ENCODE data around the gene ADAM22. TPM values are rescaled to one million over a fixed set of nuclear protein-coding genes. Genes with fewer than 3 reads are reported as not detected.
"Not testable (repeated sequence)": the region's sequence is repeated elsewhere in the genome, so short reads cannot be mapped to it uniquely, and the experiment has no call there.

The ADAM22 gene, protein sequence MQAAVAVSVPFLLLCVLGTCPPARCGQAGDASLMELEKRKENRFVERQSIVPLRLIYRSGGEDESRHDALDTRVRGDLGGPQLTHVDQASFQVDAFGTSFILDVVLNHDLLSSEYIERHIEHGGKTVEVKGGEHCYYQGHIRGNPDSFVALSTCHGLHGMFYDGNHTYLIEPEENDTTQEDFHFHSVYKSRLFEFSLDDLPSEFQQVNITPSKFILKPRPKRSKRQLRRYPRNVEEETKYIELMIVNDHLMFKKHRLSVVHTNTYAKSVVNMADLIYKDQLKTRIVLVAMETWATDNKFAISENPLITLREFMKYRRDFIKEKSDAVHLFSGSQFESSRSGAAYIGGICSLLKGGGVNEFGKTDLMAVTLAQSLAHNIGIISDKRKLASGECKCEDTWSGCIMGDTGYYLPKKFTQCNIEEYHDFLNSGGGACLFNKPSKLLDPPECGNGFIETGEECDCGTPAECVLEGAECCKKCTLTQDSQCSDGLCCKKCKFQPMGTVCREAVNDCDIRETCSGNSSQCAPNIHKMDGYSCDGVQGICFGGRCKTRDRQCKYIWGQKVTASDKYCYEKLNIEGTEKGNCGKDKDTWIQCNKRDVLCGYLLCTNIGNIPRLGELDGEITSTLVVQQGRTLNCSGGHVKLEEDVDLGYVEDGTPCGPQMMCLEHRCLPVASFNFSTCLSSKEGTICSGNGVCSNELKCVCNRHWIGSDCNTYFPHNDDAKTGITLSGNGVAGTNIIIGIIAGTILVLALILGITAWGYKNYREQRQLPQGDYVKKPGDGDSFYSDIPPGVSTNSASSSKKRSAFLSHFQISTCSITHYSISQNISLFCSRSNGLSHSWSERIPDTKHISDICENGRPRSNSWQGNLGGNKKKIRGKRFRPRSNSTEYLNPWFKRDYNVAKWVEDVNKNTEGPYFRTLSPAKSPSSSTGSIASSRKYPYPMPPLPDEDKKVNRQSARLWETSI
- total RNA-seq: 1 to 10 TPM; 2.3 to 3.5 TPM

- DNase-seq: peak; percentile 91
- Mint-ChIP-seq H3K27ac (peak within 1 kb of the TSS; percentile 69), H3K4me3 (peak within 1 kb of the TSS; percentile 87), H3K27me3 (peaks cover 4% of the 10 kb centered on the region), H3K9me3 (no peaks in the 10 kb centered on the region), H3K4me1 (peaks cover 13% of the 10 kb centered on the region), H3K36me3 (peaks cover 8% of the 10 kb centered on the region)
Observed at GRCh38 chr7:87933953-87934698, at the start of gene ADAM22. TSS of gene ADAM22 (plus strand) at chr7:87934251. CDS start at chr7:87934466, 215 bp downstream.

GRCh38 chr7:87885018-87885417 is 49.0 kb upstream of the ADAM22 start:
- H3K4me1 Mint-ChIP-seq: peaks cover 18% of the 10 kb centered on the region
- H3K36me3 Mint-ChIP-seq: peaks cover 30% of the 10 kb centered on the region
- no peak overlapping the region for H3K27ac Mint-ChIP-seq
- no peak overlapping the region for H3K4me3 Mint-ChIP-seq
- H3K27me3 Mint-ChIP-seq: no peaks in the 10 kb centered on the region
- no peaks in the 10 kb centered on the region for H3K9me3 Mint-ChIP-seq
- DNase-seq: no peak

DNA sequence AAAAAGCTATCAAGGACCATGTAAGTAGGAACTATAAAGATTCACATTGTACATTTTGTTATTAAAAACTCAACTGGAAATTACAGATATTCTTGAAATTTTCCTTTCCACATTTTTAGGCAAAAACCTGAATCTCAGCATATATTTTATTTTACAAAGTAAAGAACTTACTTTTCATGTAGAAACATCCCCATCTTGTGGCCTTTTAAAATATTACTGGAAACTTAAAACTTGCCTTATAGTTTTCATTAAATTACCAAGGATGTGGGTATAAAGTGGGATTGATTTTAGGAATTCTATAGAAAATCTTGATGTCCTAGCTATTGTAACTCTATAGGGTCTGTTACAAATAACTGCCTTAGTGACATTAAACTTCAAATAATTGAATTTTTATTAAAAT is 47.2 kb upstream of the ADAM22 start:
- H3K4me1 Mint-ChIP-seq: peaks cover 8% of the 10 kb centered on the region
- H3K36me3 Mint-ChIP-seq: peaks cover 26% of the 10 kb centered on the region
- no peak overlapping the region for H3K4me3 Mint-ChIP-seq
- no peaks in the 10 kb centered on the region for H3K9me3 Mint-ChIP-seq
- no peak overlapping the region for H3K27ac Mint-ChIP-seq
- DNase-seq: no peak
- H3K27me3 Mint-ChIP-seq: no peaks in the 10 kb centered on the region

GRCh38 chr7:87895363-87895762 is 38.7 kb upstream of the ADAM22 start:
- no peak overlapping the region for H3K4me3 Mint-ChIP-seq
- no peaks in the 10 kb centered on the region for H3K27me3 Mint-ChIP-seq
- DNase-seq: no peak
- peaks cover 5% of the 10 kb centered on the region for H3K4me1 Mint-ChIP-seq
- H3K36me3 Mint-ChIP-seq: peaks cover 22% of the 10 kb centered on the region
- no peak overlapping the region for H3K27ac Mint-ChIP-seq
- no peaks in the 10 kb centered on the region for H3K9me3 Mint-ChIP-seq

GRCh38 chr7:87899255-87899654 is 34.8 kb upstream of the ADAM22 start:
- Mint-ChIP-seq H3K9me3 (no peaks in the 10 kb centered on the region), H3K27ac (no peak overlapping the region), H3K4me3 (no peak overlapping the region), H3K27me3 (no peaks in the 10 kb centered on the region), H3K36me3 (peaks cover 24% of the 10 kb centered on the region), H3K4me1 (peaks cover 5% of the 10 kb centered on the region)
- DNase-seq: no peak

DNA sequence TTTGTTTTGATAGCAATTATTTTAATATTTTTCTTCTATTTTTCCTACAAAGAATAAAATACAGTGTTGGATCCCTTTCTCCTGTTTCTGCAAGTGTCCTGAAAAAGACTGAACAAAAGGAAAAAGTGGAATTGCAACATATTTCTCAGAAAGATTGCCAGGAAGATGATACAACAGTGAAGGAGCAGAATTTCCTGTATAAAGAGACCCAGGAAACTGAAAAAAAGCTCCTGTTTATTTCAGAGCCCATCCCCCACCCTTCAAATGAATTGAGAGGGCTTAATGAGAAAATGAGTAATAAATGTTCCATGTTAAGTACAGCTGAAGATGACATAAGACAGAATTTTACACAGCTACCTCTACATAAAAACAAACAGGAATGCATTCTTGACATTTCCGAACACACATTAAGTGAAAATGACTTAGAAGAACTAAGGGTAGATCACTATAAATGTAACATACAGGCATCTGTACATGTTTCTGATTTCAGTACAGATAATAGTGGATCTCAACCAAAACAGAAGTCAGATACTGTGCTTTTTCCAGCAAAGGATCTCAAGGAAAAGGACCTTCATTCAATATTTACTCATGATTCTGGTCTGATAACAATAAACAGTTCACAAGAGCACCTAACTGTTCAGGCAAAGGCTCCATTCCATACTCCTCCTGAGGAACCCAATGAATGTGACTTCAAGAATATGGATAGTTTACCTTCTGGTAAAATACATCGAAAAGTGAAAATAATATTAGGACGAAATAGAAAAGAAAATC is 26.7 kb upstream of the ADAM22 start:
- H3K27me3 Mint-ChIP-seq, H3K4me3 Mint-ChIP-seq, H3K27ac Mint-ChIP-seq, DNase-seq, H3K4me1 Mint-ChIP-seq, H3K9me3 Mint-ChIP-seq: not testable (repeated sequence)
- H3K36me3 Mint-ChIP-seq: peaks cover 17% of the 10 kb centered on the region

DNA sequence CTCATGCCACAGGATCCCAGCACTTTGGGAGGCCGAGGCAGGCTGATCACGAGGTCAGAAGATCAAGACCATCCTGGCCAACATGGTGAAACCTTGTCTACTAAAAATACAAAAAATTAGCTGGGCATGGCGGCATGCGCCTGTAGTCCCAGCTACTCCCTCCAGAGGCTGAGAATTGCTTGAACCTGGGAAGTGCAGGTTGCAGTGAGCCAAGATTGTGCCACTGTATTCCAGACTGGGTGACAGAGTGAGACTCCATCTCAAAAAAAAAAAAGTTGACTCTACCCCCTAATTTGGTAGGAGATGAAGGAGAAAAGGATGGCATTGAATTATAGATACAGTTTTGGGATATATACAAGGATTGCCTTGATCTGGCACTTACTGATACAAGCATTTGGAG is 25.2 kb upstream of the ADAM22 start:
- not testable (repeated sequence) for H3K4me1 Mint-ChIP-seq, H3K27me3 Mint-ChIP-seq, DNase-seq, H3K9me3 Mint-ChIP-seq, H3K27ac Mint-ChIP-seq, H3K4me3 Mint-ChIP-seq
- H3K36me3 Mint-ChIP-seq: peaks cover 14% of the 10 kb centered on the region

DNA sequence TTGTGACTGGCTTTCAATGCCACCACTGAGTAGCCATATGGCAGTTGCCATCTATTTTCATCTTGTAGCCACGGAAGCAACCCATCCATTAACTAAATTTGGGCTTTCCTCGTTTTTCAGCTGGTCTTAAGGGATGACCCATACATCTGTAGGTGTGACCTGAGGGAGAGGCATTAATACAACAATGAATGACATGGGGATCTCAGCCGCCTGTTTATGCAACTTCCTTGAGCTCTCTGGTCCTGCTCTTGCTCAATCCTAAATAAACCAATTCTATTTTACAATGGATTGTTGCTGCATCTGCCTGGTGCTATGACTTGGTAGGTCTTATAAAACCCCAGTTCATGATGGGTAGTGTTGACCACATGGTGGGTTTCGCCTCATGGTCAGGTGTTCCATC is 21.9 kb upstream of the ADAM22 start:
- DNase-seq: no peak

GRCh38 chr7:87918740-87919139 is 15.3 kb upstream of the ADAM22 start:
- no peak for DNase-seq
- H3K4me3 Mint-ChIP-seq: no peak overlapping the region
- H3K36me3 Mint-ChIP-seq: no peaks in the 10 kb centered on the region
- H3K27me3 Mint-ChIP-seq: peaks cover 5% of the 10 kb centered on the region
- H3K9me3 Mint-ChIP-seq: no peaks in the 10 kb centered on the region
- no peak overlapping the region for H3K27ac Mint-ChIP-seq
- no peaks in the 10 kb centered on the region for H3K4me1 Mint-ChIP-seq

More for the DNA sequence above, 21.9 kb upstream of the ADAM22 start:
- Mint-ChIP-seq H3K4me1 (peaks cover 3% of the 10 kb centered on the region), H3K36me3 (peaks cover 13% of the 10 kb centered on the region), H3K4me3 (no peak overlapping the region), H3K27me3 (no peaks in the 10 kb centered on the region), H3K9me3 (no peaks in the 10 kb centered on the region), H3K27ac (no peak overlapping the region)

DNA sequence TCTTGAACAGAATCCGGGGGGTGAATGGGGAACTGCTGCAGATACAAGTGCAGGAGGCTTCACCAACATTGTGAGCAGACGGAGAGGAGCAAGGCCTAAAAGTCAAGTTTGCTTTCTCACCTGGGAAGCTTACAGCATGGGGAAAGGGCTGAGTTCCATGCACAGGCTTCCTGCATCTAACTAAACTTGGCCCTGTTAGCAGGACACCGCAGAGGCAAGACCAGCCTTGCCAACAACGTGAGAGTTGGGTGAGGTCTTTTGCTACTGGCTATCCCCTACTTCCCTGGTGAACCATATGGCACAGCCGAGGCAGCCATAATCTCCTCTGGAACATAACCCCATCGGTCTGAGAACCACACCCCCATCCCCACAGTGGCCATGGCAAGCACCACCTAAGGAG is 14.2 kb upstream of the ADAM22 start:
- DNase-seq: no peak
- no peak overlapping the region for H3K4me3 Mint-ChIP-seq
- no peaks in the 10 kb centered on the region for H3K9me3 Mint-ChIP-seq
- no peaks in the 10 kb centered on the region for H3K36me3 Mint-ChIP-seq
- no peaks in the 10 kb centered on the region for H3K4me1 Mint-ChIP-seq
- H3K27me3 Mint-ChIP-seq: peaks cover 5% of the 10 kb centered on the region
- H3K27ac Mint-ChIP-seq: no peak overlapping the region

GRCh38 chr7:87920578-87920977 is 13.5 kb upstream of the ADAM22 start:
- Mint-ChIP-seq H3K27ac (no peak overlapping the region), H3K9me3 (no peaks in the 10 kb centered on the region), H3K36me3 (no peaks in the 10 kb centered on the region), H3K27me3 (peaks cover 5% of the 10 kb centered on the region), H3K4me1 (no peaks in the 10 kb centered on the region), H3K4me3 (no peak overlapping the region)
- DNase-seq: no peak

GRCh38 chr7:87922759-87923395 is 11.2 kb upstream of the ADAM22 start:
- not testable (repeated sequence) for H3K27me3 Mint-ChIP-seq, DNase-seq, H3K9me3 Mint-ChIP-seq, H3K4me1 Mint-ChIP-seq, H3K4me3 Mint-ChIP-seq, H3K36me3 Mint-ChIP-seq, H3K27ac Mint-ChIP-seq

DNA sequence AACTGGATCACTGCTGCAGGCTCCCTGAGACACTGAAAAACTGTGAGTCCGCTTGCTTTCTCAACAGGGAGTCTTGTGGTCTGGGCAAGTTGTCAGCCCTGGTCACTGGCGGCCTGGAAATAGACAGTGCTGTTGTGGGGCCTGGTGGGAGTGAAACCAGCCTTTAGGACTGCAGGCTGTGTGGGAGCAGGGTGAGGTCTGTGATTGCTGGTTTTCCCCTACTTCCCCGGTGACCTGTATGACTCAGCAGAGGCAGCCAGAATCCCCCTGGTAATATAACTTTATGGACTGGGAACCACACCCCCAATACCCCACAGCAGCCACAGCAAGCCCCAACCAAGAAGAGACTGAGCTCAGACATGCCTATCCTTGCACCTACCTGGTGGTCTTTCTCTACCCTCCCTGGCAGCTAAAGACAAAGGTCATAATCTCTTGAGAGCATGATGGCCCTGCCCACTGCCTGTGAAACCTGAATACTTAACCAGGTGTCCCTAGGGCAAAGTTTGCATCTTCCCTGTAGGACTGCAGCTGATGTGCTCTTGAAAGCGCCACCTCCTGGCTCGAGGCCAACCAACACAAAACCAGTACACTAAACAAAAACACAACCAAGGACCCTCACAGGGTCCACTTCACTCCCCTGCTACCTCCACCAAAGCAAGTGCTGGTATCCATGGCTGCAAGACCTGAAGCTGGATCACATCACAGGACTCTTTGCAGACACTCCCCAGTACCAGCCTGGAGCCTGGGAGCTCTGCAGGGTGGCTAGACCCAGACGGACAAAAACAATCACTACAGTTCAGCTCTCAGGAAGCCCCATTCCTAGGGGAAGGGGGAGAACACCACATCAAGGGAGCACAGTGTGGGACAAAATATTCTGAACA is 7.2 kb upstream of the ADAM22 start:
- Mint-ChIP-seq H3K27ac (no peak overlapping the region), H3K9me3 (no peaks in the 10 kb centered on the region), H3K4me1 (peaks cover 6% of the 10 kb centered on the region), H3K36me3 (no peaks in the 10 kb centered on the region), H3K4me3 (no peak overlapping the region), H3K27me3 (no peaks in the 10 kb centered on the region)
- DNase-seq: peak; percentile 43

Measured in activated naive CD8-positive, alpha-beta T cell treated with anti-CD3 and anti-CD28 coated beads for 36 hours (primary cell).